Activated gamma-delta T cell treated with anti-CD3 and anti-CD28 coated beads, Interleukin-2, amount 50 U/mL, for 16 hours (primary cell): ENCODE results near the gene THTPA.

Source experiments
- DNase-seq: peaks from one replicate; pipeline ENCODE4 v3.0.0-alpha.2; 2020; ENCODE audit warnings: low read depth

The THTPA gene

GRCh38 chr14:23567186-23568020 is 11.3 kb downstream of the THTPA start, which contains the start of gene AP1G2:
Gene AP1G2, minus strand, starts transcription at chr14:23567791. Its CDS starts 477 bp downstream, at chr14:23567314.
- peak; percentile 74 for DNase-seq

DNA sequence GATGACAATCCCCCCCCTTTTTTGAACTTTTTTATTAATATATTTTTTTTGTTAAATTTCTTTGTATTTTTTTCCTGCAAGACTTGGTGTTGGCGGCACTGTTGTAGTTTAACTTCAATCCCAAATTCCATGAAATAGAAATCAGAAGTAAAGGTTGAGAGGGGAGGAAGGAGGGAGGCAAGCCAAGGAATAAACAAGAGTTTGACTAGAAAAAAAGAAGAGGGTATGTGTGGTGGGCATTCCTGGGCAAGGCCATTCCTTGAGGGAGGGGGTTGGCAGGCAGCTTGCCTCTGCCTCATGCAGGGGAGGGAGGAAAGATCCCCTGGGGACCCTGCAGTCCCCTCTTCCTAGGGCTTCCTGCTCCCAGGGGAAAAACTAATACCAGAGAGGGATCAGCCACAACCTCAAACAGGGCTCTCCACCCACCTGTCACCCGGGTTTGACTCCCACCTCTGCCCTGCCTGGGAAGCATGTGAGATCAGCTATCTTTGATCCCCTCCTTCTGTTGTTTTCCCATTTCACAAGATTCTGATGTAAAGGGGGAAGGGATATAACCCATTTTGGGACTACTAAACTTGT is 12.0 kb downstream of the THTPA start:
- no peak for DNase-seq

DNA sequence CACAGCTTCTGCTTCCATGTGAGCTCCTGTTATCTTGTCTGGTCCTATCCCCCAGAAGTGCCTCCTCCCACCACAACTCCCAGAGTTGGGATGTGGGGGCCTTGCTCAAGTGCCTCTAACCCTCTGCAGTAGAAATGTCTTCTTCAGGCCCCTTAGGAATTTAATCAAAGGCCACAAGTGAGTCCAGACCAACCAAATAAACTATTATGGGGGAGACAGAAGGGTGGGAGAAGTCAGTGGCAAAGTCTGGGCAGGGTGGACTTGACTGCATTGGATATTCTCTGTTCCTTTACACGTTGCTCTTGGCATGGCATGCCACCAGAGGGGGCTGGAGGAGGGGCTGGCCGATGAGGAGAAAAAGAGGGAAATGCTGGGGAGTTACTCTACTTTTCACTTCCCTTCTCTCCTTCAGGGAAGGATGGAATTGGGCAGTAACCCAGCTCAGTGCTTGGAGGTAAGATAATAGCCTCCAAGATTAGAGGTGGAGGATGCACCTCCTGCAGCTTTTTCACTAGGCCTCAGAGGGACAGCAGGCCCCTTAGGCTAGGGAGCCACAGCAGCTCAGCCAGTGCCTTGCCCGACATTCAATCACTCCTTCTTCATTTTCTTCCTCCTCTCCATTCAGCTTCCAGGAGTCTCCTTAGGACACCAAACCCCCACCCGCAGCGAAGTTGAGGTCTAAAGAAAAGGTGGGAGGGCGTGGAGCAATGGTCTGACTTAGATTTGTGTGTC is 12.7 kb downstream of the THTPA start:
- DNase-seq: no peak

GRCh38 chr14:23569443-23570151 is 13.5 kb downstream of the THTPA start:
- no peak for DNase-seq

DNA sequence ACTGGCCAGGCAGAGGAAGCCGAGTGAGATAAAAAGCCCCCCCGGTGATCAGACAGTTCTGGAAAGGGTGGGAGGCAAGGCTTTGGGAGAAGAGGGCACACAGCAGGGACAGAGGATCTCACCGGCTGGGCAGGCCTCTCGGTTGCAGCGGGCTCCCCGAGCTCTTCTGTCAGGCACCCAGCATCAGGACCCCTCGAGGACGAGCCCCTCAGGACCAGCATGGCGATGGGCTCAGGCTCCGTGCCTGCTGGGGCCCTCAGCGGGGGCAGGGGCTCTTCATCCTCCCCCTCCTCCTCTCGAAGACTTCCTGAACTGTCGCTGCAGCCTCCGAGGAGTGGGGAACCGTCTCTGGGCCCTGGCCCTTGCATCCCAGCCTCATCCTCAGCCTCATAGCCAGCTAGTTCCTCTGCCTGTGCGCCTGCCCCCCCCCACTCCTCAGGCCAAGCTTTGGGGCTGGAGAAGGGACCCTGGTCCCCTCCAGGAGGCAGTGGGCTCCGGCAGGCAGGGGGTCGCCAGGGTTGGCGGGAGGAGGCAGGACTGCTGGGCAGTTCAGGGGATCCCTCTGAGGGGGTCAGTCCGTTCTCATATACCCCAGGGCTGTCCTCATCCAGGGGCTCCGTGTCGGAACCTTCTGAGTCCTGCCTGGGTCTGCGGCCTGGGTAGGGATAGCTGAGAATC is 14.9 kb downstream of the THTPA start:
- no peak for DNase-seq

GRCh38 chr14:23571701-23572523 is 15.8 kb downstream of the THTPA start:
- no peak for DNase-seq

DNA sequence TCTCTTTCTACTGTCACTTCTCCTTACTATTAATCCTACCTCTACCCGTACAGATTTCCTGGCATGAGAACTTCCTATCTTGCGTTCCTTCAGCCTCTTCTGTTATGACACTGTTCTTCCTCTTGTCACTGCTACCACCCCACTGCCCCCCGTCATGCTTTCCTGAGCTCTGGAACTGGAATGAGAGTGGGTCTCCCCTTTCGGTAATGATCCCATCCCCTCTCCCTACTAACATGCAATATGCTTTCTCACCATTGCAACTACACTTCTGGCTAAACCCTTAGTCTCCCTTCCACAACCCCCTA is 16.4 kb downstream of the THTPA start:
- no peak for DNase-seq

DNA sequence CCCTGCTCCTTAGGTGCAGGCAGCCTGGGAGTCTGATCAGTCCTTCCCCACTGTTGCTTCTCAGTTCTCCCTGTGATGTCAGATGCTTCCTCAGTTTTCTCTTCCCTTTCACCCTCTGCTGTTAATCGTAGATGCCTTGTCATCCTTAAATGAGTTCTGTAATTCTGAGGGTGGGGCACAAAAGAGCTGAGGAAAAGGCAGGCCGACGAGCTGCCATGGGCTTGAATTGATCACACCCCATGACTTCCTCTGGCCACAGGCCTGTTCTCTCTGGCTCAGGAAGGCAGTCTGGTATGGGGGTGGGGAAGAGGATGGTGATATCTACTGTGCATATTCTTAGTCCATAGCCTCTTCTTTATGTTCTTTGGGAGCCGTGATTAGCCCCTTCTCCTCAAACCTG is 16.8 kb downstream of the THTPA start:
- no peak for DNase-seq

DNA sequence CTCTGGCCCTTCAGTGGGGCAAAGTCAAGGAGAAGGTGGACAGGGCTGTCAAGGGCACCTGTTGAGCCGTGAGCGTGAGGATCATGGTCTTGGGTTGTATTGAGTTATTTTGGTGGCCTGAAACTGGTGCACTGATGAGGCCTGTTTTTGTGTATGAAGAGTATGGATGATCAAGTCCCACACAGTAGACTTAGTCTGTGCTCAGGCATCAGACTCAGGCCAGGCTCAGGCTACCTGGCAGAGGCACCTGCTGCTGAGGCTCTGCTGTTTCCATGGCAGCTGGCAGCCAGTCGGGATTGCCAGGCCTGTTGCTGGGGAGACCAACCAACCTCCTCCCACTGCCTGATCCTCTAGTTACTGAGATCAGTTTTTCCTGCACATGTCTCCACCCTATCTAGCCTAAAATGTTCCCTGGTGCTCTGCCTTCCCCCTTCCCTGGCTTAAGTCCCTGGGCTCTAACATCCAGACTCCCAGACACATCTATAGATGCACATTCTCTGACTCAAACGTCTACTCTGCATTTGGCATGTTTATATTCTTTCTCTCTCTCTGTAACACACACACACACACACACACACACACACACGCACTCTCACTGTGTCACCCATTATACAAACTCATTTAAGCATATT is 17.4 kb downstream of the THTPA start:
- no peak for DNase-seq

- DNase-seq: no peak
Observed at GRCh38 chr14:23577004-23577681, 21.1 kb downstream of the THTPA start.

GRCh38 chr14:23577710-23578392 is 21.8 kb downstream of the THTPA start:
- DNase-seq: no peak

GRCh38 chr14:23578560-23579310 is 22.7 kb downstream of the THTPA start, which contains the start of gene JPH4:
Gene JPH4, minus strand, starts transcription at chr14:23578790. Its CDS starts 1,337 bp downstream, at chr14:23577453.
- DNase-seq: no peak

DNA sequence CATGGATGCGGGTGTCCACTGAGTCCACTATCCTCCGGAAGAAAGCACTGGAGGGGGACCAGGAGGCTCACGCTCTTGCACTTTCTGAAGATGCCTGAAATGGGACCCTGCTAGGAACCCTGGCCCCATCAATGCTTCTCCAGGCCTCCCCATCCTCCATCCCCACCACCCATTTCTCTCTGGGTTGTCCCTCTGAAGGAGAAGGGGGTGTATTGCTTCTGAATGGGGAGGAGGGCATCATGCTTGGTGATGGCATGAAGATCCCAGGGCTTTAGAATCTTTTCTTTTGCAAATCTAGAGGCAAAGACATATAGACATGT is 23.2 kb downstream of the THTPA start:
- DNase-seq: no peak

DNA sequence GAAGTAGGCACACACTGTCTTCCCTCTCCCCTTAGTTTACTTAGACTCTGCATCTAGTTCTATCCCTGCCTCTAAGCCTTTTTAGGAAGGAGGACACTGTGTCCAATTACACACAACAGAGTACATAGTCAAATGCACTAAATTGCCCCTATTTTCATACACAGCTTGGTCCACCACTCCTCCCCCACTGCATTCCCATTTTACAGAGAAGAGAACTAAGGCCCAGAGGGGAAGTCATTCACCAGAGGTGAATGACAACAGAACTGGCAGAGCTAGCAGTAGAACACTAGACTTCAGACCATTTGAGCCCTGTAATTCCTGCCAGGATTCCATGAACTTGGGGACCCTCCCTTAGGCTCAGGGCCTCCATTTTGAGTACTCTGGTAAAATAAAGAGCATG is 23.7 kb downstream of the THTPA start:
- no peak for DNase-seq

DNA sequence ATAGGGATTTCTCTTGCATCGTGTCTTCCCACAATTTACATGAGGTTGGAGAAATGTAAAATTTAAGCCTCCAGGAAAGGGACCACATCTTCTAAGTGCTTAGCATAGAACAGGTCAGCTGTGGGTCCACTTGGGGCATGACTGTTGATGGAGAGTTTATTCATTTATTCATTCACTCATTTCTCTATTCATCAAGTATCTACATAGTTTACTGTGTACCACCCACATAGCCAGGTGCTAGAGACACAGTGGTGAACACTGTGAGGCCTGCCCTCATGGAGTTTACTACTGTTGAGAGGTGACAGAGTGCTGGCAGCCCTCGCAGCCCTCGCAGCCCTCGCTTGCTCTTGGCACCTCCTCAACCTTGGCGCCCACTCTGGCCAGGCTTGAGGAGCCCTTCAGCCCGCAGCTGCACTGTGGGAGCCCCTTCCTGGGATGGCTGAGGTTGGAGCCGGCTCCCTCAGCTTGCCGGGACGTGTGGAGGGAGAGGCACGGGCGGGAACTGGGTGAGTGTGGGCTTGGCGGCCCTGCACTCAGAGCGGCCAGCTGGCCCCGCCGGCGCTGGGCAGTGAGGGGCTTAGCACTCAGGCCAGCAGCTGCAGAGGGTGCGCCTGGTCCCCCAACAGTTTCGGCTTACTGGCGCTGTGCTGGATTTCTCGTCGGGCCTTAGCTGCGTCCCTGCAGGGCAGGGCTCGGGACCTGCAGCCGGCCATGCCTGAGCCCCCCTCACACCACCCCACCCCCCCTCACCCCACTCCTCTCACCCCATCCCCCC is 24.3 kb downstream of the THTPA start:
- no peak for DNase-seq

DNA sequence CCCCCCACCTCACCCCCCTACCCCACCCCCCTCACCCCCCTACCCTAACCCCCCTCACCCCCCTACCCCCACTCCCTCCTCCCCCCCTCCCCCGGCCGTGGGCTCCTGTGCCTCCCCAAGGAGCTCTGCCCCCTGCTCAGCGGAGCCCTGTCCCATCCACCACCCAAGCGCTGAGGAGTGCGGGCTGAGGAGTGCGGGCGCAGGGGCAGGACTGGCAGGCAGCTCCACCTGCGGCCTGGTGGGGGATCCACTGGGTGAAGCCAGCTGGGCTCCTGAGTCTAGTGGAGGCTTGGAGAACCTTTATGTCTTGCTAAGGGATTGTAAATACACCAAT is 24.8 kb downstream of the THTPA start:
- DNase-seq: no peak

DNA sequence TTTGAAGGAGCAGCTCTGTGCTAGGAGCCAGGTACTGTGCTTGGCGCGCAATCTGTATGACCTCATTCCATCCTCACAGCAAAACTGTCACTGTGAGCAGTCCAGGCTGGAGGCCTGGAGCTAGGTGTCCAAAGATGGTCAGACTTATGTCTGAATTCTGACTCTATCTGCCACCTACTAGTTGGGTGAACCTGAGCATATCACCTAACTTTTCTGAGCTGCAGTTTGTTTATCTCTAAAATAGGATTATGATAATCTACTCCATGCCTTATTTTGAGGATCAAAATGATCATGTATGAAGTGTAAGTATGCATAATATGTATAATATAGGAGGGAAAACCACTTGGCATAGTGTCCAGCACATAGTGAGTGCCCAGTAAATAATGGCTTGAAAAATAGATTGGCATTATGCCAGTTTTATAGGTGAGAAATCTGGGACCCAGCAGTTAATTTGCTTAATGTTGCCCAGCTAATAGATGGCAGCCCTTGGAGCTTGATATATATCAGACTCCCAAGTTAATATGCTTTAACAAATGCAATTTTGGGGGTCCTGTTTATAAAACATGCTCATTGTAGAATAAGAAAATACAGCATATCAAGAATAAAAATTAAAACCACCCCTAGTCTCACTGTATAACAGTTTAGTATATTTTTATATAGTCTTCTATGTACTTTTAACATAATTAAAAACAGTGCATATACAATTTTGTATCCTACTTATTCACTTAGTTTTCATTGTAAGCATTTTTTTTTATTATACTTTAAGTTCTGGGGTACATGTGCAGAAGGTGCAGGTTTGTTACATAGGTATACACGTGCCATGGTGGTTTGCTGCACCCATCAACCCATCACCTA is 27.1 kb downstream of the THTPA start:
- DNase-seq: no peak
